K562 (cell line): ENCODE measurements around the gene SPAG9. TPM values are rescaled to one million over a fixed set of nuclear protein-coding genes. Genes with fewer than 3 reads are reported as not detected.

Source experiments
- HMG20A ChIP-seq: fragments of 450-650 bp; formaldehyde crosslinking; conservative IDR thresholded peaks from 2 replicates; pipeline ENCODE4 v1.4.0; 2020; ENCODE audit warnings: mild to moderate bottlenecking, mixed read lengths
- HSF4 ChIP-seq: fragments of 250-450 bp; sonication (Bioruptor Pico); IDR thresholded peaks from 2 replicates; pipeline ENCODE4 v2.1.2; 2022; ENCODE audit warnings: mild to moderate bottlenecking, moderate library complexity, borderline replicate concordance
- MCM7 ChIP-seq, 2 experiments: fragments of 450-650 bp; IDR thresholded peaks; 2 replicates each; pipeline ENCODE4 v1.6.1; 2016 to 2018
- MEF2D ChIP-seq: conservative IDR thresholded peaks from 2 replicates; pipeline ENCODE4 v1.6.1; 2016; ENCODE audit warnings: low read depth, missing genetic modification characterization, missing compliant biosample characterization
- NFYB ChIP-seq: IDR thresholded peaks from 2 replicates; pipeline ENCODE4 v1.6.1; 2011; ENCODE audit warnings: mild to moderate bottlenecking, moderate library complexity; ENCODE audit not compliant: insufficient read length; ENCODE audit errors: extremely low read depth
- RAD21 ChIP-seq, 2 experiments: fragments of 250-450 bp in 1 of 2; fragments of 450-650 bp in 1 of 2; sonication (Bioruptor Pico) in 1 of 2; formaldehyde crosslinking in 1 of 2; IDR thresholded peaks in 1 of 2; conservative IDR thresholded peaks in 1 of 2; 2 replicates each; pipeline versions ENCODE4 v1.4.0 to v1.8.0; 2020 to 2022; ENCODE audit warnings: mild to moderate bottlenecking in 2 of 2, moderate library complexity in 1 of 2
- RBBP5 ChIP-seq: fragments of 200-600 bp; sonication (generic); IDR thresholded peaks from 2 replicates; pipeline ENCODE4 v1.6.1; 2012; ENCODE audit warnings: borderline replicate concordance, mild to moderate bottlenecking, low read length, control low read depth, inconsistent platforms; ENCODE audit not compliant: insufficient read depth, poor library complexity, severe bottlenecking
- SETDB1 ChIP-seq: IDR thresholded peaks from one replicate; pipeline ENCODE4 v1.6.1; 2012; ENCODE audit warnings: low read length, control low read depth, inconsistent platforms
- SNRNP70 ChIP-seq: fragments of 200-400 bp; formaldehyde crosslinking; optimal IDR thresholded peaks from 2 replicates; pipeline ENCODE3; 2017; ENCODE audit warnings: low read depth, low read length
- SUPT5H ChIP-seq: fragments of 450-650 bp; IDR thresholded peaks from 2 replicates; pipeline ENCODE4 v1.6.1; 2016
- TEAD2 ChIP-seq: fragments of 450-650 bp; IDR thresholded peaks from 2 replicates; pipeline ENCODE4 v1.6.1; 2016; ENCODE audit warnings: missing genetic modification characterization, control low read depth, missing compliant biosample characterization
- ZC3H8 ChIP-seq: fragments of 450-650 bp; IDR thresholded peaks from 2 replicates; pipeline ENCODE4 v1.6.1; 2017
- ZFPM2 ChIP-seq: fragments of 250-450 bp; sonication (Bioruptor Pico); IDR thresholded peaks from 2 replicates; pipeline ENCODE4 v1.5.1; 2022; ENCODE audit warnings: mild to moderate bottlenecking
- ZNF212 ChIP-seq: fragments of 450-650 bp; formaldehyde crosslinking; IDR thresholded peaks from 2 replicates; pipeline ENCODE4 v1.4.0; 2020; ENCODE audit warnings: mild to moderate bottlenecking
- ZNF224 ChIP-seq: sonication (generic); formaldehyde crosslinking; IDR thresholded peaks from 2 replicates; pipeline ENCODE4 v1.8.0; 2022; ENCODE audit warnings: mild to moderate bottlenecking, missing genetic modification reagents
- ZNF324 ChIP-seq: fragments of 250-450 bp; sonication (Bioruptor Pico); IDR thresholded peaks from 2 replicates; pipeline ENCODE4 v1.4.0; 2020; ENCODE audit warnings: mild to moderate bottlenecking
- polyA plus RNA-seq, 8 experiments: library from polyadenylated mRNA; depleted of rRNA in 4 of 8; stranded (reverse) in 5 of 8; unstranded in 3 of 8; fragments of >200 nt; fragmentation: Nextera tagmentation in 2 of 8; fragmentation: Illumina TruSeq in 1 of 8; extraction: Ambion mirVana in 2 of 8; extraction: Trizol in 1 of 8; gene quantifications; 2 replicates each; pipeline versions ENCODE4 v1.2.1 to v1.2.3, GENCODE V29; 2011 to 2014; ENCODE audit warnings: inconsistent platforms in 1 of 8, missing spikeins in 1 of 8
- total RNA-seq, 7 experiments: library from RNA; depleted of rRNA in 6 of 7; stranded (reverse); fragments of >200 nt in 6 of 7; fragmentation: Illumina TruSeq in 2 of 7; extraction: Trizol in 2 of 7; gene quantifications; 2 replicates each; pipeline versions ENCODE4 v1.2.1 to v1.2.3, GENCODE V29; 2011 to 2021; ENCODE audit warnings: low replicate concordance in 1 of 7
- TF ChIP-seq, protein P1 (sequence below), 2 experiments: fragments of 450-650 bp in 1 of 2; sonication (generic) in 1 of 2; formaldehyde crosslinking in 1 of 2; IDR thresholded peaks; 2 replicates each; pipeline versions ENCODE4 v1.7.1 to v1.9.0; 2016 to 2022; ENCODE audit warnings: inconsistent platforms in 1 of 2, mild to moderate bottlenecking in 1 of 2, missing genetic modification reagents in 1 of 2
- TF ChIP-seq, protein P2 (sequence below): fragments of 450-650 bp; conservative IDR thresholded peaks from 2 replicates; pipeline ENCODE4 v1.6.1; 2016; ENCODE audit warnings: missing genetic modification characterization, low read depth, mild to moderate bottlenecking, missing compliant biosample characterization, moderate library complexity

The SPAG9 gene
- total and polyA plus RNA-seq, 9 of the 15 experiments (the other 6 are each of a cell fraction or from before 2014, with no cell fraction given) = 12.2 to 99.2 (median 58.2) TPM

DNA sequence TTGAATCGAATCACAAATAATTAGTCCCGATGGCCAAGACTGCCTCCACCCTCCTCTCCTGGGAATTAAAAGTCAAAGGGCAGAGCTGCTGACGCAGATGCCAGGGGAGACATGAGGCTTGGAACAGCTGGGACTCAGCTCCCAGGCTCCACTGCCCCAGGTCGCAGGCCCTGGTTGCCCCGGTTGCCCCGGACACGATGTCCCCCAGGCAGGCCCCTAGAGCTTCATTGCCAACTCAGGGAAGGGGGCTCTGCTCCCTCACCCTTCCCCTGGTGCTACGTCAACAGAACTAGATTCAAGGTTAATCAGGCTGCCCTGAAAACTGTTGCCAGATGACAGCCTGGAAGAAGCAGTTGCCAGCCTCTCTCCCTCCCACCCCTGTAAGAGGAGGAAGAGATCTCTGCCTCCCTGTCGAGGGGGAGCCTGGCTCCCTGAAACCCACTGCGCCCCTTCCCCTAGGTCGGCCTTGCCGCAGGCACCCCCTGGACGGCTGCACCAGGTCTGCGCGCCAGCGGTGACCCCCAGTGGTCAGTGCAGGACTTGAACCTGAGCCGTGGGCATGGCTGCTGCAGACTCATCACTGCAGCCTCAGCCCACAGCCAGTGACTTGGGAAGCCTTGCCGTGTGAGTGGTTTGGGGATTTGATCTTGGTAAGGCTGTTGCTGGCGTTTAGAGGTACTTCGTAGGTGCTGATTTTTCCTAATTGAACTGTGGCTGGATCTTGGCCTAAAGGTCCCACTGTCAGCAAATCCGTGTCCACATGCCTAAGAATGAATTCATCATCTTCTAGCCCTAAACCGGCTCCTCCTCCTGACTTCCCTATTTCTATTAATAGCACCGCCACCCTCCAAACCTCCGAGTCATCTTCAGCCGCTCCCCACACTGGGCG is 170.4 kb downstream of the SPAG9 start (continued):
- TF ChIP-seq SNRNP70 = no peak
- TF ChIP-seq HSF4 (CRISPR knock-in tag) = no peak
- no peak for TF ChIP-seq HMG20A
- TF ChIP-seq NFYB = no peak
- no peak for TF ChIP-seq RBBP5
- TF ChIP-seq ZNF224 (CRISPR knock-in tag) = no peak
- TF ChIP-seq ZNF324 (CRISPR knock-in tag) = no peak
- no peak for TF ChIP-seq SUPT5H
- TF ChIP-seq ZNF212 = no peak
- no peak for TF ChIP-seq ZFPM2 (CRISPR knock-in tag)
- TF ChIP-seq ZC3H8 = no peak
- no peak for TF ChIP-seq SETDB1
- TF ChIP-seq MCM7 (IDR thresholded peaks at IDR 0.05) = no peak
- no peak for TF ChIP-seq TEAD2
- TF ChIP-seq, protein P1, sequence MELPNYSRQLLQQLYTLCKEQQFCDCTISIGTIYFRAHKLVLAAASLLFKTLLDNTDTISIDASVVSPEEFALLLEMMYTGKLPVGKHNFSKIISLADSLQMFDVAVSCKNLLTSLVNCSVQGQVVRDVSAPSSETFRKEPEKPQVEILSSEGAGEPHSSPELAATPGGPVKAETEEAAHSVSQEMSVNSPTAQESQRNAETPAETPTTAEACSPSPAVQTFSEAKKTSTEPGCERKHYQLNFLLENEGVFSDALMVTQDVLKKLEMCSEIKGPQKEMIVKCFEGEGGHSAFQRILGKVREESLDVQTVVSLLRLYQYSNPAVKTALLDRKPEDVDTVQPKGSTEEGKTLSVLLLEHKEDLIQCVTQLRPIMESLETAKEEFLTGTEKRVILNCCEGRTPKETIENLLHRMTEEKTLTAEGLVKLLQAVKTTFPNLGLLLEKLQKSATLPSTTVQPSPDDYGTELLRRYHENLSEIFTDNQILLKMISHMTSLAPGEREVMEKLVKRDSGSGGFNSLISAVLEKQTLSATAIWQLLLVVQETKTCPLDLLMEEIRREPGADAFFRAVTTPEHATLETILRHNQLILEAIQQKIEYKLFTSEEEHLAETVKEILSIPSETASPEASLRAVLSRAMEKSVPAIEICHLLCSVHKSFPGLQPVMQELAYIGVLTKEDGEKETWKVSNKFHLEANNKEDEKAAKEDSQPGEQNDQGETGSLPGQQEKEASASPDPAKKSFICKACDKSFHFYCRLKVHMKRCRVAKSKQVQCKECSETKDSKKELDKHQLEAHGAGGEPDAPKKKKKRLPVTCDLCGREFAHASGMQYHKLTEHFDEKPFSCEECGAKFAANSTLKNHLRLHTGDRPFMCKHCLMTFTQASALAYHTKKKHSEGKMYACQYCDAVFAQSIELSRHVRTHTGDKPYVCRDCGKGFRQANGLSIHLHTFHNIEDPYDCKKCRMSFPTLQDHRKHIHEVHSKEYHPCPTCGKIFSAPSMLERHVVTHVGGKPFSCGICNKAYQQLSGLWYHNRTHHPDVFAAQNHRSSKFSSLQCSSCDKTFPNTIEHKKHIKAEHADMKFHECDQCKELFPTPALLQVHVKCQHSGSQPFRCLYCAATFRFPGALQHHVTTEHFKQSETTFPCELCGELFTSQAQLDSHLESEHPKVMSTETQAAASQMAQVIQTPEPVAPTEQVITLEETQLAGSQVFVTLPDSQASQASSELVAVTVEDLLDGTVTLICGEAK (IDR thresholded peaks at IDR 0.05) = no peak
- TF ChIP-seq, protein P1 (CRISPR knock-in tag; IDR thresholded peaks at IDR 0.05) = no peak
- peak; percentile 97 to 99 for TF ChIP-seq RAD21 (CRISPR knock-in tag; conservative IDR thresholded peaks at IDR 0.05 in 1 of 2, IDR thresholded peaks at IDR 0.05 in 1 of 2)
- TF ChIP-seq MEF2D (tag) = peak; percentile 99
- TF ChIP-seq, protein P2, sequence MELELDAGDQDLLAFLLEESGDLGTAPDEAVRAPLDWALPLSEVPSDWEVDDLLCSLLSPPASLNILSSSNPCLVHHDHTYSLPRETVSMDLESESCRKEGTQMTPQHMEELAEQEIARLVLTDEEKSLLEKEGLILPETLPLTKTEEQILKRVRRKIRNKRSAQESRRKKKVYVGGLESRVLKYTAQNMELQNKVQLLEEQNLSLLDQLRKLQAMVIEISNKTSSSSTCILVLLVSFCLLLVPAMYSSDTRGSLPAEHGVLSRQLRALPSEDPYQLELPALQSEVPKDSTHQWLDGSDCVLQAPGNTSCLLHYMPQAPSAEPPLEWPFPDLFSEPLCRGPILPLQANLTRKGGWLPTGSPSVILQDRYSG (tag) = peak; percentile 48; the same call in 1 of the 2 replicates
